Astrocyte of the hippocampus (primary cell): ENCODE measurements around the gene TOM1.
"Not testable (repeated sequence)": the region's sequence is repeated elsewhere in the genome, so short reads cannot be mapped to it uniquely, and the experiment has no call there.

Experiments
- DNase-seq: peaks from one replicate; pipeline ENCODE4 v3.0.0; 2011; ENCODE audit warnings: low read depth, low spot score

The TOM1 gene

GRCh38 chr22:35394810-35395563 lies 95.3 kb downstream of the TOM1 start:
- no peak for DNase-seq

- not testable (repeated sequence) for DNase-seq
Measured at GRCh38 chr22:35396622-35397021, 96.9 kb downstream of the TOM1 start.

- peak; percentile 48 for DNase-seq
Measured at GRCh38 chr22:35397095-35397904, 97.6 kb downstream of the TOM1 start.
